Measurements from ENCODE around the gene AGRN. TPM values are rescaled to one million over a fixed set of nuclear protein-coding genes. Genes with fewer than 3 reads are reported as not detected.

Gene AGRN
- total RNA-seq, 1 experiment from 2014 or later, result 134 TPM

- H3K27me3 ChIP-seq (ENCODE audit: insufficient read depth, low read length), result no peaks in the 10 kb centered on the region
- H3K4me2 ChIP-seq (ENCODE audit: low read length), result no peak overlapping the region
- no peak overlapping the region for H3K27ac ChIP-seq (ENCODE audit: low read depth, low read length)
- DNase-seq (ENCODE audit: low read depth, low spot score) (no peak), ATAC-seq (no peak)
- no peak overlapping the region for H3K9ac ChIP-seq (ENCODE audit: low read length)
- CTCF ChIA-PET, result no interaction called here
- no TSS peak for BruUV-seq (replicated peaks)
- H3K9me2 ChIP-seq (ENCODE audit: insufficient read depth), result no peaks in the 10 kb centered on the region
- no peaks in the 10 kb centered on the region for H4K20me1 ChIP-seq (ENCODE audit: insufficient read depth)
- TF ChIP-seq MAX (IDR thresholded peaks at IDR 0.05) (no peak), SIN3A (IDR thresholded peaks at IDR 0.05; ENCODE audit: low read depth) (no peak), ELF1 (IDR thresholded peaks at IDR 0.05; ENCODE audit: borderline replicate concordance, low read depth) (no peak), JUND (IDR thresholded peaks at IDR 0.05) (no peak), EZH2 (IDR thresholded peaks at IDR 0.05) (no peak), CEBPB (IDR thresholded peaks at IDR 0.05; ENCODE audit: low read depth) (no peak), YY1 (IDR thresholded peaks at IDR 0.05; ENCODE audit: extremely low read depth, insufficient replicate concordance, low read depth, low read length) (no peak), POLR2A (IDR thresholded peaks at IDR 0.05; ENCODE audit: borderline replicate concordance, extremely low read depth, insufficient read depth, insufficient read length) (no peak), CTCF (IDR thresholded peaks at IDR 0.05 in 2 of 3, conservative IDR thresholded peaks at IDR 0.05 in 1 of 3; ENCODE audit: borderline replicate concordance in 1 of 3, insufficient read depth in 1 of 3, low read depth in 2 of 3, low read length in 2 of 3) (no peak), ZBTB33 (IDR thresholded peaks at IDR 0.05; ENCODE audit: extremely low read depth, insufficient replicate concordance, low read length) (no peak), EZH2phosphoT487 (IDR thresholded peaks at IDR 0.05; ENCODE audit: borderline replicate concordance) (no peak), ZNF274 (IDR thresholded peaks at IDR 0.05; ENCODE audit: low read depth, low read length) (no peak), REST (IDR thresholded peaks at IDR 0.05; ENCODE audit: low read depth) (no peak), RAD21 (IDR thresholded peaks at IDR 0.05; ENCODE audit: low read depth) (no peak), SP1 (IDR thresholded peaks at IDR 0.05; ENCODE audit: low read depth) (no peak), CBX3 (IDR thresholded peaks at IDR 0.05; ENCODE audit: low read depth) (no peak), ZFX (IDR thresholded peaks at IDR 0.05) (no peak)
- no peaks in the 10 kb centered on the region for H3K9me3 ChIP-seq (ENCODE audit: control insufficient read depth in 1 of 2, insufficient read depth in 1 of 2, low read depth in 1 of 2, low read length in 2 of 2)
- H2AFZ ChIP-seq (ENCODE audit: low read depth, low read length, poor library complexity, severe bottlenecking), result no peak overlapping the region
- H3K4me3 ChIP-seq (replicated peaks in 1 of 2; ENCODE audit: low read depth in 1 of 2, low read length in 2 of 2), result no peak overlapping the region
- RAD21 ChIA-PET (ENCODE audit: low non-redundant PET in 1 of 2, low total read pairs in 2 of 2, uncharacterized antibody in 2 of 2, unreplicated experiment in 2 of 2), result no interaction called here
- intact Hi-C loops (cut with micrococcal nuclease), result no loop called here
- no peaks in the 10 kb centered on the region for H3K79me2 ChIP-seq (ENCODE audit: insufficient read depth, low read length)
- POLR2A ChIA-PET, result no interaction called here
- no peaks in the 10 kb centered on the region for H3K4me1 ChIP-seq (ENCODE audit: control insufficient read depth in 1 of 2, insufficient read depth in 2 of 2, low read length in 2 of 2)
- peaks cover 21 to 26% of the 10 kb centered on the region in 2 experiments; a peak in 3 of 4 replicates for H3K36me3 ChIP-seq (ENCODE audit: control insufficient read depth in 1 of 2, insufficient read depth in 2 of 2, low read length in 2 of 2)
Measured at GRCh38 chr1:1050577-1051052, 30.7 kb downstream of the AGRN start.

All from HCT116 (cell line).